ENCODE data around the gene RTN4RL1. TPM values are rescaled to one million over a fixed set of nuclear protein-coding genes. Genes with fewer than 3 reads are reported as not detected.

RTN4RL1 gene
- total RNA-seq, 6 donors from 2014 or later = 5.1 to 7.3 (median 6.2) TPM

DNA sequence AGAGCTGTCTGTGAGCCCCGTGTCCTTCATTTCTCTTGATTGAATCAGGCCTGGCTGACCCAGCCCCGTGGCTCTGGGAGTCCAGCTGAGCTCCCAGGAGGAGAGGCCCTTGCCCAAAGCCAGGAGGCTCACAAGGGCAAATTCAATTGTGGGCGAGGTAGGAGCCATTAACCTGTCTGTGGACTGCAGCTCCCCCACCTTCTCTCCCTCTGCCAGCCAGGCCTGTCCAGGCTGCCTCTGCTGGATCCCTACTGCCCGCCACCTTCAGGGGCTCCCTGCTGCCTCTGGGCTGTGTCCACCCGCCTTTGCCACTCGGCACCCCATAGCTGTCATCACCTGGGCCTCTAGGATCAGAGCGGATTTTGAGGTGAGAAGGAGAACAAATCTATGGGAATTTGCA, 61.9 kb downstream of the RTN4RL1 start:
- peaks cover 0 to 14% (median 2%) of the 10 kb centered on the region in 4 donors for H3K4me1 ChIP-seq
- no peak for TF ChIP-seq POLR2AphosphoS5 (IDR thresholded peaks at IDR 0.05)
- no peak for TF ChIP-seq CTCF (IDR thresholded peaks at IDR 0.05)
- TF ChIP-seq EP300 (IDR thresholded peaks at IDR 0.05) = no peak
- TF ChIP-seq POLR2A (IDR thresholded peaks at IDR 0.05) = no peak
- no peaks in the 10 kb centered on the region for H3K27me3 ChIP-seq
- no peak for DNase-seq
- H3K9me3 ChIP-seq = no peaks in the 10 kb centered on the region
- H3K36me3 ChIP-seq = no peaks in the 10 kb centered on the region
- H3K27ac ChIP-seq = no peak overlapping the region
- H3K4me3 ChIP-seq = no peak overlapping the region
- 83 to 98% methylated on average over 4 to 6 of the region's 7 CpGs for WGBS, 2 donors
- no peak for ATAC-seq (ENCODE audit: low FRiP score in 2 of 2)

GRCh38 chr17:1961189-1961588, 63.9 kb downstream of the RTN4RL1 start:
- no peak for TF ChIP-seq POLR2A (IDR thresholded peaks at IDR 0.05)
- no peak for TF ChIP-seq EP300 (IDR thresholded peaks at IDR 0.05)
- TF ChIP-seq CTCF (IDR thresholded peaks at IDR 0.05) = no peak
- TF ChIP-seq POLR2AphosphoS5 (IDR thresholded peaks at IDR 0.05) = no peak
- H3K4me3 ChIP-seq = no peak overlapping the region
- no peak for DNase-seq
- no peaks in the 10 kb centered on the region for H3K36me3 ChIP-seq
- H3K4me1 ChIP-seq = peaks cover 0 to 14% (median 0%) of the 10 kb centered on the region in 4 donors
- H3K27ac ChIP-seq = no peak overlapping the region
- WGBS, 2 donors = 68 to 72% methylated on average over 14 of the region's 14 CpGs
- ATAC-seq (ENCODE audit: low FRiP score in 2 of 2) = peak in 1 of 2 donors; percentile 17
- H3K9me3 ChIP-seq = no peaks in the 10 kb centered on the region
- no peaks in the 10 kb centered on the region for H3K27me3 ChIP-seq

GRCh38 chr17:1960545-1960912, 64.6 kb downstream of the RTN4RL1 start:
- ATAC-seq (ENCODE audit: low FRiP score in 2 of 2) = peak in 1 of 2 donors; percentile 24
- H3K9me3 ChIP-seq = no peaks in the 10 kb centered on the region
- 41 to 63% methylated on average over 8 of the region's 8 CpGs for WGBS, 2 donors
- no peaks in the 10 kb centered on the region for H3K27me3 ChIP-seq
- H3K36me3 ChIP-seq = no peaks in the 10 kb centered on the region
- no peak for DNase-seq
- TF ChIP-seq POLR2A (IDR thresholded peaks at IDR 0.05) (no peak), EP300 (IDR thresholded peaks at IDR 0.05) (no peak), POLR2AphosphoS5 (IDR thresholded peaks at IDR 0.05) (no peak), CTCF (IDR thresholded peaks at IDR 0.05) (no peak)
- no peak overlapping the region for H3K27ac ChIP-seq
- peaks cover 0 to 14% (median 0%) of the 10 kb centered on the region in 4 donors for H3K4me1 ChIP-seq
- H3K4me3 ChIP-seq = no peak overlapping the region

DNA sequence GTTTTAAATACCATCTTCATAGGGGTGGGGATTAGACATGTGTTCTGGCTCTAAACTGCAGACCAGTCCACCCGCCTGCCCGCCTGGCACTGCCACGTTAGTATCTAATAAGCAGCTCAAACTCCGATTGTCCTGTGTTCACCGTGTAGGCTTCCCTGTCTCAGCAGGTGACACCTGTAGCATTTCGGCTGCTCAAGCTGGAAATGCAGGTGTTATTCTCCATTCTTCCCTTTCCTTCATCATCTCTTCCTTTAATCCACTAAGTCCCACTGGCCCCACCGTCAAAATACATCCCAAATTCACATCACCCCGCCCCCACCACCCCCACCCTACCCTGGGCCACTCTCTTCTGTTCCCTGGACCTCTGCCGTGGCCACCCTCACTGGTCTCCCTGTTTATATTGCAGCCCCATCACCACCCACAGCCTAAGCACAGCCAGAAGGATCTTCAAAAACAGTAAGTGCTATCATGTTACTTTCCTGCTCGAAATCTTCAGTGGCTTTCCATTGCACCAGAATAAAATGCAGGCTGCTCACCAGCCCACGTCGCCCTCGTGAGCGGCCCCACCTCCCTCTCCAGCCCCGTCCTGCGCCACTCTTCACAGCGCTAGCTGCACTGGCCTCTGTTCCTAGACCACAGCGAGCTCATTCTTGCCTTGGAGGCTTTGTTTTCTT, 65.1 kb downstream of the RTN4RL1 start:
- H3K36me3 ChIP-seq = no peaks in the 10 kb centered on the region
- 70 to 71% methylated on average over 18 of the region's 18 CpGs for WGBS, 2 donors
- no peak overlapping the region for H3K27ac ChIP-seq
- ATAC-seq (ENCODE audit: low FRiP score in 2 of 2) = peak in 1 of 2 donors; percentile 82
- DNase-seq = no peak
- H3K27me3 ChIP-seq = no peaks in the 10 kb centered on the region
- H3K4me1 ChIP-seq = peaks cover 0 to 14% (median 0%) of the 10 kb centered on the region in 4 donors
- no peak overlapping the region for H3K4me3 ChIP-seq
- TF ChIP-seq POLR2AphosphoS5 (IDR thresholded peaks at IDR 0.05) = no peak
- no peak for TF ChIP-seq POLR2A (IDR thresholded peaks at IDR 0.05)
- TF ChIP-seq EP300 (IDR thresholded peaks at IDR 0.05) = no peak
- TF ChIP-seq CTCF (IDR thresholded peaks at IDR 0.05) = no peak
- no peaks in the 10 kb centered on the region for H3K9me3 ChIP-seq
